Liver (tissue), 9 donors: ENCODE results near the gene NT5C2. TPM values are rescaled to one million over a fixed set of nuclear protein-coding genes. Genes with fewer than 3 reads are reported as not detected.

ENCODE experiments used
- DNase-seq: peaks from one replicate; pipeline ENCODE4 v3.0.0-alpha.2; 2017; ENCODE audit warnings: low spot score
- H3K27ac ChIP-seq, 2 donors: one replicate each; pipeline ENCODE4 v1.7.0; 2013; ENCODE audit warnings: inconsistent platforms in 2 of 2, low read length in 2 of 2, control low read depth in 1 of 2, low read depth in 1 of 2, mild to moderate bottlenecking in 1 of 2
- H3K27me3 ChIP-seq, 4 donors: one replicate each; pipeline versions ENCODE4 v1.6.1 to v1.7.0; 2013; ENCODE audit warnings: low read length in 3 of 4, inconsistent platforms in 1 of 4, mild to moderate bottlenecking in 1 of 4, moderate library complexity in 1 of 4; ENCODE audit not compliant: control insufficient read depth in 4 of 4, insufficient read depth in 4 of 4
- H3K36me3 ChIP-seq, 4 donors: one replicate each; pipeline versions ENCODE4 v1.6.1 to v1.7.0; 2013; ENCODE audit warnings: low read length in 3 of 4, mild to moderate bottlenecking in 3 of 4, low read depth in 1 of 4, moderate library complexity in 1 of 4; ENCODE audit not compliant: control insufficient read depth in 4 of 4, insufficient read depth in 3 of 4
- H3K4me1 ChIP-seq, 4 donors: one replicate each; pipeline versions ENCODE4 v1.6.1 to v1.7.0; 2013; ENCODE audit warnings: low read length in 3 of 4, mild to moderate bottlenecking in 3 of 4, moderate library complexity in 1 of 4; ENCODE audit not compliant: control insufficient read depth in 4 of 4, insufficient read depth in 4 of 4
- H3K4me3 ChIP-seq, 3 donors: one replicate each; pipeline versions ENCODE4 v1.6.1 to v1.7.0; 2013; ENCODE audit warnings: low read length in 3 of 3, control low read depth in 1 of 3, low read depth in 1 of 3, mild to moderate bottlenecking in 1 of 3
- H3K9ac ChIP-seq, 2 donors: one replicate each; pipeline ENCODE4 v1.7.0; 2013; ENCODE audit warnings: low read length in 2 of 2, mild to moderate bottlenecking in 2 of 2, moderate library complexity in 2 of 2, control low read depth in 1 of 2, low read depth in 1 of 2
- H3K9me3 ChIP-seq, 4 donors: one replicate each; pipeline versions ENCODE4 v1.6.1 to v1.7.0; 2013; ENCODE audit warnings: low read length in 3 of 4; ENCODE audit not compliant: control insufficient read depth in 4 of 4
- CTCF ChIP-seq: fragments of 150-350 bp; IDR thresholded peaks from 2 replicates; pipeline ENCODE4 v1.5.1; 2017; ENCODE audit warnings: improper control_type of control experiment, low read depth, low read length; ENCODE audit not compliant: missing input control
- FOXA1 ChIP-seq: IDR thresholded peaks from 2 replicates; pipeline ENCODE4 v1.6.1; 2016; ENCODE audit warnings: antibody characterized with exemption
- FOXA2 ChIP-seq: IDR thresholded peaks from 2 replicates; pipeline ENCODE4 v1.6.1; 2016; ENCODE audit warnings: antibody characterized with exemption
- GABPA ChIP-seq, 2 donors: IDR thresholded peaks in 1 of 2; conservative IDR thresholded peaks in 1 of 2; 2 replicates each; pipeline ENCODE4 v1.6.1; 2016; ENCODE audit warnings: antibody characterized with exemption in 2 of 2, mild to moderate bottlenecking in 1 of 2, moderate library complexity in 1 of 2
- HNF4A ChIP-seq, 2 donors: conservative IDR thresholded peaks; 2 replicates each; pipeline ENCODE4 v1.6.1; 2016; ENCODE audit warnings: antibody characterized with exemption in 2 of 2, mild to moderate bottlenecking in 2 of 2
- HNF4G ChIP-seq: IDR thresholded peaks from 2 replicates; pipeline ENCODE4 v1.6.1; 2016; ENCODE audit warnings: antibody characterized with exemption
- JUND ChIP-seq, 2 donors: IDR thresholded peaks; 2 replicates each; pipeline ENCODE4 v1.6.1; 2016; ENCODE audit warnings: antibody characterized with exemption in 2 of 2
- NR2F2 ChIP-seq: IDR thresholded peaks from 2 replicates; pipeline ENCODE4 v1.6.1; 2016; ENCODE audit warnings: antibody characterized with exemption
- RAD21 ChIP-seq, 2 donors: IDR thresholded peaks; 2 replicates each; pipeline ENCODE4 v1.6.1; 2016; ENCODE audit warnings: antibody characterized with exemption in 2 of 2, mild to moderate bottlenecking in 2 of 2
- RXRA ChIP-seq, 2 donors: IDR thresholded peaks; 2 replicates each; pipeline ENCODE4 v1.6.1; 2017 to 2018; ENCODE audit warnings: antibody characterized with exemption in 2 of 2, mild to moderate bottlenecking in 1 of 2
- SP1 ChIP-seq: IDR thresholded peaks from 2 replicates; pipeline ENCODE4 v1.6.1; 2018; ENCODE audit warnings: antibody characterized with exemption, mild to moderate bottlenecking
- TAF1 ChIP-seq: conservative IDR thresholded peaks from 2 replicates; pipeline ENCODE4 v1.6.1; 2016; ENCODE audit warnings: antibody characterized with exemption, mild to moderate bottlenecking
- YY1 ChIP-seq: IDR thresholded peaks from 2 replicates; pipeline ENCODE4 v1.6.1; 2016; ENCODE audit warnings: antibody characterized with exemption, mild to moderate bottlenecking
- WGBS: extraction: QIAGEN DNeasy Blood & Tissue Kit; methylation state at CpG from one replicate; pipeline ENCODE4 v1.1.7; 2013; 5-methylcytosine and 5-hydroxymethylcytosine counted together
- polyA plus RNA-seq, 2 donors: library from polyadenylated mRNA; stranded (reverse) in 1 of 2; unstranded in 1 of 2; fragments of 200-250 nt in 1 of 2; fragments of >200 nt in 1 of 2; fragmentation: Nextera tagmentation in 1 of 2; extraction: Ambion mirVana in 1 of 2; gene quantifications; one replicate each; pipeline versions ENCODE4 v1.2.1 to v1.2.3, GENCODE V29; 2013 to 2015
- total RNA-seq, 2 donors: library from RNA; depleted of rRNA; stranded (reverse); fragments of >200 nt; gene quantifications; one replicate each; pipeline ENCODE4 v1.2.3, GENCODE V29; 2014
- TF ChIP-seq, protein P1 (sequence below): IDR thresholded peaks from 2 replicates; pipeline ENCODE4 v1.6.1; 2016; ENCODE audit warnings: antibody characterized with exemption
- TF ChIP-seq, protein P2 (sequence below): IDR thresholded peaks from 2 replicates; pipeline ENCODE4 v1.6.1; 2016; ENCODE audit warnings: antibody characterized with exemption
- TF ChIP-seq, protein P3 (sequence below): IDR thresholded peaks from 2 replicates; pipeline ENCODE4 v1.6.1; 2016; ENCODE audit warnings: antibody characterized with exemption
- donor health status: healthy.
- donor health status: healthy.
- donor health status: healthy.
- donor health status: healthy.
- donor health status: healthy.

NT5C2 gene
- total and polyA plus RNA-seq, 4 donors: 14.4 to 65.3 (median 33.0) TPM

DNA sequence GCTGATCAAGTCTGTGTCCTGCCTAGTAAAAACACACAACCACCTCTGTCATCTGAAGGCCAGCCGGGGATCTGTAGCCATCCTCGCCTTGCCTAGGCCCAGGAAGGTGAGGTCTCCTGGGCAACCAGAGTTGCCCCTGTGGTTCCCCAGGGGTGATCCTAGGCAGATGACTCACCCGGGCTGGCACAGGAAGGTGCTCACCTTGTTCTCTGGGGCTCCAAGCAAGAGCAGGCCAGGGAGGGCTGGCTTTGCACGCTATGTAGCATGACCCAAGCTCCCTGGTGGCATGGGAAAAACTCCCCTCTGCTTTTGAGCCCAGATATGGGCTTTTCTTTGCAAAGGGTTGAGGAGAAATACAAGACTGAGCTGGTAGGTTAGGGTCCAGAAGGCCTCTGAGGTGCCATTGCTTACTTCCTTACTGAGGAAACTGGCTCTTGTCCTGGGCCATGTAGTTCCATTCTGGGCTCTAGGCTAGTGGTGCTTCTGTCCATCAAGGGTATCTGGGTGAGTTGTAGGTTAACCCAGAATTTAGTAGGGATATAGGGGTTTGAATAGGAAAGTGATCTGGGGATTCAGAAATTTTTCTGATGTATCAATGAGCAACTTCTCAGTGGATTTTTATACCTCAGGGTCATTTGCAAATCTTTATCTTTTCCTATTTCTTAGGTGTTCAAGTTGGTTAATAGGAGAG is 112.0 kb downstream of the NT5C2 start:
- Histone ChIP-seq H3K4me3 (no peak overlapping the region), H3K9me3 (no peaks in the 10 kb centered on the region), H3K36me3 (peaks cover 0 to 32% (median 21%) of the 10 kb centered on the region in 4 donors), H3K9ac (no peak overlapping the region), H3K27me3 (no peaks in the 10 kb centered on the region), H3K27ac (no peak overlapping the region), H3K4me1 (no peaks in the 10 kb centered on the region)
- no peak for DNase-seq
- TF ChIP-seq GABPA (IDR thresholded peaks at IDR 0.05 in 1 of 2, conservative IDR thresholded peaks at IDR 0.05 in 1 of 2) (no peak), TAF1 (no peak), NR2F2 (no peak), HNF4G (no peak), FOXA2 (no peak), JUND (IDR thresholded peaks at IDR 0.05) (no peak), YY1 (no peak), SP1 (no peak), HNF4A (conservative IDR thresholded peaks at IDR 0.05) (no peak)
- TF ChIP-seq, protein P1, sequence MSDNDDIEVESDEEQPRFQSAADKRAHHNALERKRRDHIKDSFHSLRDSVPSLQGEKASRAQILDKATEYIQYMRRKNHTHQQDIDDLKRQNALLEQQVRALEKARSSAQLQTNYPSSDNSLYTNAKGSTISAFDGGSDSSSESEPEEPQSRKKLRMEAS: no peak
- TF ChIP-seq, protein P2, sequence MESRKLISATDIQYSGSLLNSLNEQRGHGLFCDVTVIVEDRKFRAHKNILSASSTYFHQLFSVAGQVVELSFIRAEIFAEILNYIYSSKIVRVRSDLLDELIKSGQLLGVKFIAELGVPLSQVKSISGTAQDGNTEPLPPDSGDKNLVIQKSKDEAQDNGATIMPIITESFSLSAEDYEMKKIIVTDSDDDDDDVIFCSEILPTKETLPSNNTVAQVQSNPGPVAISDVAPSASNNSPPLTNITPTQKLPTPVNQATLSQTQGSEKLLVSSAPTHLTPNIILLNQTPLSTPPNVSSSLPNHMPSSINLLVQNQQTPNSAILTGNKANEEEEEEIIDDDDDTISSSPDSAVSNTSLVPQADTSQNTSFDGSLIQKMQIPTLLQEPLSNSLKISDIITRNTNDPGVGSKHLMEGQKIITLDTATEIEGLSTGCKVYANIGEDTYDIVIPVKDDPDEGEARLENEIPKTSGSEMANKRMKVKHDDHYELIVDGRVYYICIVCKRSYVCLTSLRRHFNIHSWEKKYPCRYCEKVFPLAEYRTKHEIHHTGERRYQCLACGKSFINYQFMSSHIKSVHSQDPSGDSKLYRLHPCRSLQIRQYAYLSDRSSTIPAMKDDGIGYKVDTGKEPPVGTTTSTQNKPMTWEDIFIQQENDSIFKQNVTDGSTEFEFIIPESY: no peak
- WGBS: 94% methylated on average over 4 of the region's 4 CpGs

DNA sequence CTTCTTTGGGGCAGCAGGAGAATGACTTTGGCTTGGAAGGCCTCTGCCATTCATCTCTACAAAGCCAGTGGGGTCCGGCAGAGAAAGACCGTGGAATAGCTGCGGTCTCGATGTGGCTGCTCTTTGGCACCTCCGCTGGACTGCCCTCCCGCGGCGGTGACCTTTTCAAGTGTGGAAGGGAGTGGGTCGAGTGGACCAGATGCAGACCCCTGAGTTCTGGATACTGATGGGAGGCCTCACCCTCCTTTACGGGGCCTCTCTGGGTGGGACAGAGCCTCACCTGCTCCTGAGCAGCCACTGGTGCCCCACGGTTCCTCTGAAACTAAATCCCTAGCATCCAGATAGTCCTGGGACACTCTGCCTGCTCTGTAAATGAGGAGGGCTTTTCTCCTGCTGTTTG is 113.1 kb downstream of the NT5C2 start:
- TF ChIP-seq HNF4A (conservative IDR thresholded peaks at IDR 0.05): no peak
- TF ChIP-seq GABPA (IDR thresholded peaks at IDR 0.05 in 1 of 2, conservative IDR thresholded peaks at IDR 0.05 in 1 of 2): no peak
- TF ChIP-seq, protein P2: no peak
- TF ChIP-seq TAF1: no peak
- no peak for TF ChIP-seq RXRA (IDR thresholded peaks at IDR 0.05)
- no peak for TF ChIP-seq CTCF
- no peak for TF ChIP-seq FOXA1
- TF ChIP-seq JUND (IDR thresholded peaks at IDR 0.05): no peak
- no peak for TF ChIP-seq YY1
- no peak for TF ChIP-seq NR2F2
- TF ChIP-seq HNF4G: no peak
- no peak for TF ChIP-seq RAD21 (IDR thresholded peaks at IDR 0.05)
- TF ChIP-seq, protein P1: no peak
- TF ChIP-seq, protein P3, sequence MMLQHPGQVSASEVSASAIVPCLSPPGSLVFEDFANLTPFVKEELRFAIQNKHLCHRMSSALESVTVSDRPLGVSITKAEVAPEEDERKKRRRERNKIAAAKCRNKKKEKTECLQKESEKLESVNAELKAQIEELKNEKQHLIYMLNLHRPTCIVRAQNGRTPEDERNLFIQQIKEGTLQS: no peak
- no peak overlapping the region for H3K27ac ChIP-seq
- peaks cover 0 to 28% (median 19%) of the 10 kb centered on the region in 4 donors for H3K36me3 ChIP-seq
- no peak for DNase-seq
- no peak overlapping the region for H3K4me3 ChIP-seq
- no peaks in the 10 kb centered on the region for H3K27me3 ChIP-seq
- H3K9me3 ChIP-seq: no peaks in the 10 kb centered on the region
- no peak overlapping the region for H3K9ac ChIP-seq
- 94% methylated on average over 11 of the region's 11 CpGs for WGBS
- no peaks in the 10 kb centered on the region for H3K4me1 ChIP-seq
